WTC11 (cell line): ENCODE measurements around the gene ARHGAP10. TPM values are rescaled to one million over a fixed set of nuclear protein-coding genes. Genes with fewer than 3 reads are reported as not detected.

Experiments used
- ATAC-seq: fragments of 200-7000 bp; cut with Tn5 transposase; 2 replicates; pipeline ENCODE4 v1.10.0; 2021; ENCODE audit warnings: mild to moderate bottlenecking, moderate library complexity
- CTCF ChIA-PET: fragments of 300-600 bp; sonication (Branson Sonifier 250); formaldehyde crosslinking; loops from one replicate; lab custom pipeline; 2021; ENCODE audit warnings: antibody characterized with exemption; lab: Charles Lee
- POLR2A ChIA-PET: fragments of 350-600 bp; sonication (Branson Sonifier 250); formaldehyde crosslinking; loops from one replicate; lab custom pipeline; 2021; ENCODE audit warnings: antibody characterized with exemption; lab: Charles Lee
- DNase-seq: peaks from one replicate; pipeline ENCODE4 v3.0.0; 2021; ENCODE audit warnings: low spot score
- H3K27ac Mint-ChIP-seq: 2 replicates; pipeline ENCODE4 v1.8.0; 2021; ENCODE audit warnings: mixed read lengths
- H3K27me3 Mint-ChIP-seq: 2 replicates; pipeline ENCODE4 v1.8.0; 2021; ENCODE audit warnings: low read depth, mild to moderate bottlenecking, moderate library complexity, mixed read lengths
- H3K36me3 Mint-ChIP-seq: 2 replicates; pipeline ENCODE4 v1.8.0; 2021; ENCODE audit warnings: mixed read lengths
- H3K4me1 Mint-ChIP-seq: 2 replicates; pipeline ENCODE4 v1.8.0; 2022; ENCODE audit warnings: mixed read lengths
- H3K4me3 Mint-ChIP-seq: 2 replicates; pipeline ENCODE4 v1.8.0; 2021; ENCODE audit warnings: mild to moderate bottlenecking, moderate library complexity, mixed read lengths
- H3K9me3 Mint-ChIP-seq: 2 replicates; pipeline ENCODE4 v1.8.0; 2021; ENCODE audit warnings: mixed read lengths
- ARID4B ChIP-seq: sonication (generic); formaldehyde crosslinking; IDR thresholded peaks from 2 replicates; pipeline ENCODE4 v1.8.0; 2023; ENCODE audit warnings: missing genetic modification reagents, mild to moderate bottlenecking, borderline replicate concordance
- ATF6 ChIP-seq: sonication (generic); formaldehyde crosslinking; IDR thresholded peaks from 2 replicates; pipeline ENCODE4 v1.8.1; 2023; ENCODE audit warnings: mild to moderate bottlenecking, missing genetic modification reagents
- CREM ChIP-seq: sonication (generic); formaldehyde crosslinking; IDR thresholded peaks from 2 replicates; pipeline ENCODE4 v1.8.1; 2022; ENCODE audit warnings: mild to moderate bottlenecking, missing genetic modification reagents, moderate library complexity
- ERG ChIP-seq: fragments of 250-450 bp; sonication (Bioruptor Pico); IDR thresholded peaks from 2 replicates; pipeline ENCODE4 v1.8.0; 2021; ENCODE audit warnings: mild to moderate bottlenecking
- ESRRA ChIP-seq: sonication (generic); formaldehyde crosslinking; IDR thresholded peaks from 2 replicates; pipeline ENCODE4 v1.8.1; 2022; ENCODE audit warnings: mild to moderate bottlenecking, missing genetic modification reagents, borderline replicate concordance
- FOXP1 ChIP-seq: sonication (generic); formaldehyde crosslinking; IDR thresholded peaks from 2 replicates; pipeline ENCODE4 v1.8.0; 2022; ENCODE audit warnings: missing genetic modification reagents, mild to moderate bottlenecking, moderate library complexity, borderline replicate concordance
- GTF2I ChIP-seq: fragments of 250-450 bp; sonication (Bioruptor Pico); conservative IDR thresholded peaks from 2 replicates; pipeline ENCODE4 v1.4.0; 2021; ENCODE audit warnings: mild to moderate bottlenecking
- JAZF1 ChIP-seq: fragments of 250-450 bp; sonication (Bioruptor Pico); IDR thresholded peaks from 2 replicates; pipeline ENCODE4 v1.9.0; 2021; ENCODE audit warnings: moderate library complexity, mild to moderate bottlenecking, inconsistent platforms
- KAT7 ChIP-seq: sonication (generic); formaldehyde crosslinking; IDR thresholded peaks from 2 replicates; pipeline ENCODE4 v1.8.1; 2023; ENCODE audit warnings: missing genetic modification reagents, mild to moderate bottlenecking, borderline replicate concordance
- SP1 ChIP-seq: sonication (generic); formaldehyde crosslinking; conservative IDR thresholded peaks from 2 replicates; pipeline ENCODE4 v1.8.1; 2022; ENCODE audit warnings: missing genetic modification reagents
- TCF7 ChIP-seq: sonication (generic); formaldehyde crosslinking; IDR thresholded peaks from 2 replicates; pipeline ENCODE4 v1.8.0; 2022; ENCODE audit warnings: mild to moderate bottlenecking, low read depth, missing genetic modification reagents, moderate library complexity
- TEAD4 ChIP-seq: sonication (generic); formaldehyde crosslinking; IDR thresholded peaks from 2 replicates; pipeline ENCODE4 v1.8.0; 2022; ENCODE audit warnings: mild to moderate bottlenecking, missing genetic modification reagents
- USF2 ChIP-seq: sonication (generic); formaldehyde crosslinking; IDR thresholded peaks from 2 replicates; pipeline ENCODE4 v1.8.1; 2023; ENCODE audit warnings: mild to moderate bottlenecking, missing genetic modification reagents, moderate library complexity
- ZNF121 ChIP-seq: sonication (generic); formaldehyde crosslinking; IDR thresholded peaks from 2 replicates; pipeline ENCODE4 v1.8.0; 2023; ENCODE audit warnings: missing genetic modification reagents
- ZNF281 ChIP-seq: sonication (generic); formaldehyde crosslinking; IDR thresholded peaks from 2 replicates; pipeline ENCODE4 v1.8.0; 2023; ENCODE audit warnings: mild to moderate bottlenecking, missing genetic modification reagents
- ZNF317 ChIP-seq: sonication (generic); formaldehyde crosslinking; IDR thresholded peaks from 2 replicates; pipeline ENCODE4 v1.8.1; 2023; ENCODE audit warnings: low read depth, mild to moderate bottlenecking, moderate library complexity, missing genetic modification reagents, borderline replicate concordance
- ZNF532 ChIP-seq: fragments of 250-450 bp; sonication (Bioruptor Pico); IDR thresholded peaks from 2 replicates; pipeline ENCODE4 v1.9.0; 2021; ENCODE audit warnings: mild to moderate bottlenecking, borderline replicate concordance
- ZNF671 ChIP-seq: fragments of 250-450 bp; sonication (Bioruptor Pico); IDR thresholded peaks from 2 replicates; pipeline ENCODE4 v1.8.0; 2021; ENCODE audit warnings: mild to moderate bottlenecking
- total RNA-seq: library from RNA; stranded (reverse); gene quantifications from 3 replicates; pipeline ENCODE4 v1.2.3, GENCODE V29; 2021

Gene ARHGAP10
- total RNA-seq, 1 experiment from 2014 or later = 9.6 TPM

GRCh38 chr4:148109216-148109615 lies 377.3 kb downstream of the ARHGAP10 start:
- ChIA-PET CTCF (no interaction called here), POLR2A (no interaction called here)
- H3K9me3 Mint-ChIP-seq = peaks cover 22% of the 10 kb centered on the region
- DNase-seq = no peak
- TF ChIP-seq CREM (CRISPR knock-in tag) (no peak), TEAD4 (no peak), KAT7 (CRISPR knock-in tag) (no peak), USF2 (CRISPR knock-in tag) (no peak), SP1 (CRISPR knock-in tag) (no peak), FOXP1 (no peak), ESRRA (CRISPR knock-in tag) (no peak), JAZF1 (CRISPR knock-in tag) (no peak), ZNF317 (CRISPR knock-in tag) (no peak), ARID4B (CRISPR knock-in tag) (no peak), ZNF671 (CRISPR knock-in tag) (no peak), GTF2I (CRISPR knock-in tag) (no peak), ERG (no peak), ZNF121 (CRISPR knock-in tag) (no peak), ZNF532 (CRISPR knock-in tag) (no peak), ATF6 (CRISPR knock-in tag) (no peak), TCF7 (CRISPR knock-in tag) (no peak), ZNF281 (CRISPR knock-in tag) (no peak)
- TF ChIP-seq, all 79 proteins: peak for 0
- H3K4me1 Mint-ChIP-seq = peaks cover 25% of the 10 kb centered on the region
- ATAC-seq = no peak
- H3K36me3 Mint-ChIP-seq = peaks cover 7% of the 10 kb centered on the region
- peaks cover 5% of the 10 kb centered on the region for H3K27me3 Mint-ChIP-seq
- no peak overlapping the region for H3K4me3 Mint-ChIP-seq
- no peak overlapping the region for H3K27ac Mint-ChIP-seq
